ENCODE measurements around the gene AMER3.

Gene AMER3

GRCh38 chr2:130754811-130755210, 529 bp upstream of the AMER3 start:
- no peak for DNase-seq

GRCh38 chr2:130756053-130756873, 923 bp downstream of the AMER3 start:
- DNase-seq = peak; percentile 84

- DNase-seq = no peak
Measured at GRCh38 chr2:130756874-130757668, 1.7 kb downstream of the AMER3 start.

- no peak for DNase-seq
Measured at GRCh38 chr2:130759906-130760753, 4.8 kb downstream of the AMER3 start.

- DNase-seq = no peak
Measured at GRCh38 chr2:130760754-130761751, 5.7 kb downstream of the AMER3 start.

- DNase-seq = no peak
Measured at GRCh38 chr2:130762031-130762909, 6.9 kb downstream of the AMER3 start.

GRCh38 chr2:130762910-130763385, 7.6 kb downstream of the AMER3 start:
- no peak for DNase-seq

GRCh38 chr2:130763405-130763804, 8.1 kb downstream of the AMER3 start:
- DNase-seq = no peak

GRCh38 chr2:130764035-130764820, 8.9 kb downstream of the AMER3 start:
- DNase-seq = no peak

- no peak for DNase-seq
Measured at GRCh38 chr2:130764821-130765115, 9.4 kb downstream of the AMER3 start.

GRCh38 chr2:130765464-130765863, 10.1 kb downstream of the AMER3 start:
- DNase-seq = no peak

- DNase-seq = no peak
Measured at GRCh38 chr2:130766037-130766436, 10.7 kb downstream of the AMER3 start.

- DNase-seq = no peak
Measured at GRCh38 chr2:130766711-130767407, 11.5 kb downstream of the AMER3 start.

GRCh38 chr2:130767408-130767775, 12.1 kb downstream of the AMER3 start:
- DNase-seq = no peak

GRCh38 chr2:130768191-130768855, 13.0 kb downstream of the AMER3 start:
- DNase-seq = no peak

GRCh38 chr2:130769343-130769907, 14.1 kb downstream of the AMER3 start:
- no peak for DNase-seq

GRCh38 chr2:130776550-130776949, 21.2 kb downstream of the AMER3 start:
- no peak for DNase-seq

GRCh38 chr2:130778781-130779180, 23.4 kb downstream of the AMER3 start:
- no peak for DNase-seq

Data from retina (tissue), 1 donor.